ENCODE results near the gene SNX21. TPM values are rescaled to one million over a fixed set of nuclear protein-coding genes. Genes with fewer than 3 reads are reported as not detected.

SNX21 gene
- total and polyA plus RNA-seq, 9 of the 15 experiments (the other 6 are each of a cell fraction or from before 2014, with no cell fraction given), result 0.10 to 1.2 (median 0.42) TPM

DNA sequence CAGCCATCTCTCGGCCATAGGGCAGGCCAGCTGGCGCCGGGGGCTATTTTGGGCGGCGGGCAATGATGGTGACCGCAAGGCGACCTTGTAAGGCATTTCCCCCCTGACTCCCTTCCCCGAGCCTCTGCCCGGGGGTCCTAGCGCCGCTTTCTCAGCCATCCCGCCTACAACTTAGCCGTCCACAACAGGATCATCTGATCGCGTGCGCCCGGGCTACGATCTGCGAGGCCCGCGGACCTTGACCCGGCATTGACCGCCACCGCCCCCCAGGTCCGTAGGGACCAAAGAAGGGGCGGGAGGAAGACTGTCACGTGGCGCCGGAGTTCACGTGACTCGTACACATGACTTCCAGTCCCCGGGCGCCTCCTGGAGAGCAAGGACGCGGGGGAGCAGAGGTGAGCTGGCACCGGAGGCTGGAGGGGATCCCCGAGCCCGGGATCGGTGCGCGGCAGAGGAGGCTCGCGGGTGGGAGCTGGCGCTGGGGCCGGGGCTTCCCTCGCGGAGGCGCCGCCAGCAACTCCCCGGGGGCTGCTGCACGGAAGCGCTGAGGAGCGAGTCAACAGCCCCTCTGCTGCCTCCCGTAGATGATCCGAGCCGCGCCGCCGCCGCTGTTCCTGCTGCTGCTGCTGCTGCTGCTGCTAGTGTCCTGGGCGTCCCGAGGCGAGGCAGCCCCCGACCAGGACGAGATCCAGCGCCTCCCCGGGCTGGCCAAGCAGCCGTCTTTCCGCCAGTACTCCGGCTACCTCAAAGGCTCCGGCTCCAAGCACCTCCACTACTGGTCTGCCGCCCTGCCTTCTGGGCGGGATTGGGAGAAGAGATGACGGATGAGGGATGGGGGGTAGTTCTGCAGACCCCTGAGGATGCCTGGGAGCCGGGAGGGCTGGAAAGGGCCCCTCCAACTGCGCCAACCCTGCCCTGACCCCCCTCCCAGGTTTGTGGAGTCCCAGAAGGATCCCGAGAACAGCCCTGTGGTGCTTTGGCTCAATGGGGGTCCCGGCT is 57.7 kb downstream of the SNX21 start, which contains the start of the genes CTSA and NEURL2 (continued):
- TF ChIP-seq, protein P1, sequence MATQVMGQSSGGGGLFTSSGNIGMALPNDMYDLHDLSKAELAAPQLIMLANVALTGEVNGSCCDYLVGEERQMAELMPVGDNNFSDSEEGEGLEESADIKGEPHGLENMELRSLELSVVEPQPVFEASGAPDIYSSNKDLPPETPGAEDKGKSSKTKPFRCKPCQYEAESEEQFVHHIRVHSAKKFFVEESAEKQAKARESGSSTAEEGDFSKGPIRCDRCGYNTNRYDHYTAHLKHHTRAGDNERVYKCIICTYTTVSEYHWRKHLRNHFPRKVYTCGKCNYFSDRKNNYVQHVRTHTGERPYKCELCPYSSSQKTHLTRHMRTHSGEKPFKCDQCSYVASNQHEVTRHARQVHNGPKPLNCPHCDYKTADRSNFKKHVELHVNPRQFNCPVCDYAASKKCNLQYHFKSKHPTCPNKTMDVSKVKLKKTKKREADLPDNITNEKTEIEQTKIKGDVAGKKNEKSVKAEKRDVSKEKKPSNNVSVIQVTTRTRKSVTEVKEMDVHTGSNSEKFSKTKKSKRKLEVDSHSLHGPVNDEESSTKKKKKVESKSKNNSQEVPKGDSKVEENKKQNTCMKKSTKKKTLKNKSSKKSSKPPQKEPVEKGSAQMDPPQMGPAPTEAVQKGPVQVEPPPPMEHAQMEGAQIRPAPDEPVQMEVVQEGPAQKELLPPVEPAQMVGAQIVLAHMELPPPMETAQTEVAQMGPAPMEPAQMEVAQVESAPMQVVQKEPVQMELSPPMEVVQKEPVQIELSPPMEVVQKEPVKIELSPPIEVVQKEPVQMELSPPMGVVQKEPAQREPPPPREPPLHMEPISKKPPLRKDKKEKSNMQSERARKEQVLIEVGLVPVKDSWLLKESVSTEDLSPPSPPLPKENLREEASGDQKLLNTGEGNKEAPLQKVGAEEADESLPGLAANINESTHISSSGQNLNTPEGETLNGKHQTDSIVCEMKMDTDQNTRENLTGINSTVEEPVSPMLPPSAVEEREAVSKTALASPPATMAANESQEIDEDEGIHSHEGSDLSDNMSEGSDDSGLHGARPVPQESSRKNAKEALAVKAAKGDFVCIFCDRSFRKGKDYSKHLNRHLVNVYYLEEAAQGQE (IDR thresholded peaks at IDR 0.05; ENCODE audit: borderline replicate concordance), result peak; percentile 97
- TF ChIP-seq, protein P1 (CRISPR knock-in tag; IDR thresholded peaks at IDR 0.05; ENCODE audit: low read depth), result no peak
- TF ChIP-seq POLR3G (IDR thresholded peaks at IDR 0.05; ENCODE audit: extremely low read depth, insufficient read length, insufficient replicate concordance) (no peak), GABPA (tag; conservative IDR thresholded peaks at IDR 0.05; ENCODE audit: low read depth) (0 out of 2 replicates have a peak, but pooled peaks have one; percentile 21), TBP (optimal IDR thresholded peaks at IDR 0.05; ENCODE audit: low read depth, low read length) (peak; percentile 83), RNF2 (IDR thresholded peaks at IDR 0.05) (peak; percentile 89), PHF20 (IDR thresholded peaks at IDR 0.05; ENCODE audit: partially characterized antibody) (peak; percentile 100), POLR2H (tag; IDR thresholded peaks at IDR 0.05; ENCODE audit: low read depth) (no peak), EP400 (IDR thresholded peaks at IDR 0.05) (peak; percentile 92), BMI1 (IDR thresholded peaks at IDR 0.05; ENCODE audit: low read length) (no peak)
- TF ChIP-seq, protein P2, sequence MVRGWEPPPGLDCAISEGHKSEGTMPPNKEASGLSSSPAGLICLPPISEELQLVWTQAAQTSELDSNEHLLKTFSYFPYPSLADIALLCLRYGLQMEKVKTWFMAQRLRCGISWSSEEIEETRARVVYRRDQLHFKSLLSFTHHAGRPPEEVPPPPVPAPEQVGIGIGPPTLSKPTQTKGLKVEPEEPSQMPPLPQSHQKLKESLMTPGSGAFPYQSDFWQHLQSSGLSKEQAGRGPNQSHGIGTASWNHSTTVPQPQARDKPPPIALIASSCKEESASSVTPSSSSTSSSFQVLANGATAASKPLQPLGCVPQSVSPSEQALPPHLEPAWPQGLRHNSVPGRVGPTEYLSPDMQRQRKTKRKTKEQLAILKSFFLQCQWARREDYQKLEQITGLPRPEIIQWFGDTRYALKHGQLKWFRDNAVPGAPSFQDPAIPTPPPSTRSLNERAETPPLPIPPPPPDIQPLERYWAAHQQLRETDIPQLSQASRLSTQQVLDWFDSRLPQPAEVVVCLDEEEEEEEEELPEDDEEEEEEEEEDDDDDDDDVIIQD (CRISPR knock-in tag; IDR thresholded peaks at IDR 0.05), result no peak
- TF ChIP-seq, protein P3, sequence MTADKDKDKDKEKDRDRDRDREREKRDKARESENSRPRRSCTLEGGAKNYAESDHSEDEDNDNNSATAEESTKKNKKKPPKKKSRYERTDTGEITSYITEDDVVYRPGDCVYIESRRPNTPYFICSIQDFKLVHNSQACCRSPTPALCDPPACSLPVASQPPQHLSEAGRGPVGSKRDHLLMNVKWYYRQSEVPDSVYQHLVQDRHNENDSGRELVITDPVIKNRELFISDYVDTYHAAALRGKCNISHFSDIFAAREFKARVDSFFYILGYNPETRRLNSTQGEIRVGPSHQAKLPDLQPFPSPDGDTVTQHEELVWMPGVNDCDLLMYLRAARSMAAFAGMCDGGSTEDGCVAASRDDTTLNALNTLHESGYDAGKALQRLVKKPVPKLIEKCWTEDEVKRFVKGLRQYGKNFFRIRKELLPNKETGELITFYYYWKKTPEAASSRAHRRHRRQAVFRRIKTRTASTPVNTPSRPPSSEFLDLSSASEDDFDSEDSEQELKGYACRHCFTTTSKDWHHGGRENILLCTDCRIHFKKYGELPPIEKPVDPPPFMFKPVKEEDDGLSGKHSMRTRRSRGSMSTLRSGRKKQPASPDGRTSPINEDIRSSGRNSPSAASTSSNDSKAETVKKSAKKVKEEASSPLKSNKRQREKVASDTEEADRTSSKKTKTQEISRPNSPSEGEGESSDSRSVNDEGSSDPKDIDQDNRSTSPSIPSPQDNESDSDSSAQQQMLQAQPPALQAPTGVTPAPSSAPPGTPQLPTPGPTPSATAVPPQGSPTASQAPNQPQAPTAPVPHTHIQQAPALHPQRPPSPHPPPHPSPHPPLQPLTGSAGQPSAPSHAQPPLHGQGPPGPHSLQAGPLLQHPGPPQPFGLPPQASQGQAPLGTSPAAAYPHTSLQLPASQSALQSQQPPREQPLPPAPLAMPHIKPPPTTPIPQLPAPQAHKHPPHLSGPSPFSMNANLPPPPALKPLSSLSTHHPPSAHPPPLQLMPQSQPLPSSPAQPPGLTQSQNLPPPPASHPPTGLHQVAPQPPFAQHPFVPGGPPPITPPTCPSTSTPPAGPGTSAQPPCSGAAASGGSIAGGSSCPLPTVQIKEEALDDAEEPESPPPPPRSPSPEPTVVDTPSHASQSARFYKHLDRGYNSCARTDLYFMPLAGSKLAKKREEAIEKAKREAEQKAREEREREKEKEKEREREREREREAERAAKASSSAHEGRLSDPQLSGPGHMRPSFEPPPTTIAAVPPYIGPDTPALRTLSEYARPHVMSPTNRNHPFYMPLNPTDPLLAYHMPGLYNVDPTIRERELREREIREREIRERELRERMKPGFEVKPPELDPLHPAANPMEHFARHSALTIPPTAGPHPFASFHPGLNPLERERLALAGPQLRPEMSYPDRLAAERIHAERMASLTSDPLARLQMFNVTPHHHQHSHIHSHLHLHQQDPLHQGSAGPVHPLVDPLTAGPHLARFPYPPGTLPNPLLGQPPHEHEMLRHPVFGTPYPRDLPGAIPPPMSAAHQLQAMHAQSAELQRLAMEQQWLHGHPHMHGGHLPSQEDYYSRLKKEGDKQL (CRISPR knock-in tag; IDR thresholded peaks at IDR 0.05; ENCODE audit: borderline replicate concordance), result no peak
